HEK293 (cell line): Measurements from ENCODE around the gene HLA-DRB1.

Source experiments
- AEBP2 ChIP-seq: fragments of 450-650 bp; formaldehyde crosslinking; IDR thresholded peaks from 2 replicates; pipeline ENCODE4 v1.5.1; 2016; ENCODE audit warnings: missing biosample characterization, missing genetic modification characterization, borderline replicate concordance
- HOXA7 ChIP-seq: sonication (generic); formaldehyde crosslinking; IDR thresholded peaks from 2 replicates; pipeline ENCODE4 v1.8.1; 2022; ENCODE audit warnings: missing genetic modification reagents, borderline replicate concordance
- SP2 ChIP-seq: fragments of 450-650 bp; formaldehyde crosslinking; IDR thresholded peaks from 2 replicates; pipeline ENCODE4 v1.5.1; 2016; ENCODE audit warnings: missing biosample characterization, missing genetic modification characterization
- ZNF140 ChIP-seq: fragments of 450-650 bp; formaldehyde crosslinking; IDR thresholded peaks from 2 replicates; pipeline ENCODE4 v1.5.1; 2016; ENCODE audit warnings: missing biosample characterization, missing genetic modification characterization
- ZNF169 ChIP-seq: fragments of 450-650 bp; formaldehyde crosslinking; IDR thresholded peaks from 2 replicates; pipeline ENCODE4 v1.5.1; 2016; ENCODE audit warnings: missing biosample characterization, missing genetic modification characterization
- ZNF214 ChIP-seq: fragments of 450-650 bp; formaldehyde crosslinking; IDR thresholded peaks from 2 replicates; pipeline ENCODE4 v1.5.1; 2017; ENCODE audit warnings: missing biosample characterization, mild to moderate bottlenecking, missing genetic modification characterization, borderline replicate concordance
- ZNF24 ChIP-seq: fragments of 450-650 bp; formaldehyde crosslinking; IDR thresholded peaks from 2 replicates; pipeline ENCODE4 v1.5.1; 2016; ENCODE audit warnings: missing biosample characterization, missing genetic modification characterization
- ZNF416 ChIP-seq: fragments of 450-650 bp; formaldehyde crosslinking; IDR thresholded peaks from 2 replicates; pipeline ENCODE4 v1.5.1; 2016; ENCODE audit warnings: missing biosample characterization, missing genetic modification characterization
- ZNF621 ChIP-seq: fragments of 450-650 bp; formaldehyde crosslinking; IDR thresholded peaks from 2 replicates; pipeline ENCODE4 v1.5.1; 2017; ENCODE audit warnings: missing biosample characterization, missing genetic modification characterization
- ZNF660 ChIP-seq: fragments of 450-650 bp; IDR thresholded peaks from 2 replicates; pipeline ENCODE4 v1.5.1; 2018; ENCODE audit warnings: missing biosample characterization, mild to moderate bottlenecking, missing genetic modification characterization
- ZNF747 ChIP-seq: fragments of 450-650 bp; formaldehyde crosslinking; IDR thresholded peaks from 2 replicates; pipeline ENCODE4 v1.5.1; 2016; ENCODE audit warnings: missing biosample characterization, missing genetic modification characterization
- TF ChIP-seq, protein P1 (sequence below): fragments of 450-650 bp; formaldehyde crosslinking; IDR thresholded peaks from 2 replicates; pipeline ENCODE4 v1.5.1; 2016; ENCODE audit warnings: missing biosample characterization, missing genetic modification characterization
- TF ChIP-seq, protein P2 (sequence below): fragments of 450-650 bp; formaldehyde crosslinking; IDR thresholded peaks from 2 replicates; pipeline ENCODE4 v1.5.0; 2017; ENCODE audit warnings: missing biosample characterization, missing genetic modification characterization, borderline replicate concordance

DNA sequence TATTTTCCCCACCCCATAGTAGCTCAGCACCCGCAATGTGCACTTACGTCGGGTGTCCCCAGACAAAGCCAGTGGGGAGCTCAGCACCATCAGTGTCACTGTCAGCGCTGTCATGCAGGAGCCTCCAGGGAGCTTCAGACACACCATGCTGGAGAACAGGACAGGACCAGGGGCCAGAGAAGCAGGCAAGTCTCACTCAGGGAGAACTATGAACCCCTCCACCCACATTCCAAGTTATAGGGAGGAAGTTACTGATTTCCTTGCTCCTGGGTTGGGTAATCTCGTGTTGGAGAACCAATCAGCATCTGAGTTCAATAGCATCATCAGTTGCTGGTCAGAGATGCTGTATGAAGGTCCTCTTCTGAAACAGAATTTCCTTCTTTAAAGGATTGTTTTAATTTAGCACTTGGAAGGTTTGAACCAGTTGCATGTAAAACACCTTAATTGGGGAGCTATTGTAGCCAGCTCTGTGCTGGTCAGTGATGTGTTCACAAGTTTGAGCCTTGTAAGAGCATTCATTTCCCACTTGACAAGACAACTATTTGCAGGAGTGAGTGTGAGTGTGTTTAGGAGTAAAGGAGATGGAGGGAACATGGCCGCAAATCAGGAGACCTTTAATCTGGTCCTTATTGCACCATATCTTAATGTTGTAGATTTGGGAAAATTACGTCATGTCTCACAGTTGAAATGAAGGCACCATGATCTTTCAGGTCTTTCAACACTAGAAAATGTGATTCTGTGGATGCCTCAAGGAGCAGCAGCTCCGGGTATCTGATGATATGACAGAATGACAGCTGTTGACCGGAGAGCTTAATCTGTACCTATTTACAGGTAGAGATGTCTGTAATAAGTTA lies at the start of gene HLA-DRB1:
- TF ChIP-seq HOXA7 (CRISPR knock-in tag) (no peak), ZNF24 (tag by site-specific recombination) (no peak), ZNF660 (tag by site-specific recombination) (no peak), ZNF747 (tag by site-specific recombination) (no peak), ZNF416 (tag by site-specific recombination) (no peak), ZNF621 (tag by site-specific recombination) (no peak), AEBP2 (tag by site-specific recombination) (no peak), SP2 (tag by site-specific recombination) (no peak), ZNF140 (tag by site-specific recombination) (no peak), ZNF169 (no peak), ZNF214 (no peak)
- TF ChIP-seq, protein P1, sequence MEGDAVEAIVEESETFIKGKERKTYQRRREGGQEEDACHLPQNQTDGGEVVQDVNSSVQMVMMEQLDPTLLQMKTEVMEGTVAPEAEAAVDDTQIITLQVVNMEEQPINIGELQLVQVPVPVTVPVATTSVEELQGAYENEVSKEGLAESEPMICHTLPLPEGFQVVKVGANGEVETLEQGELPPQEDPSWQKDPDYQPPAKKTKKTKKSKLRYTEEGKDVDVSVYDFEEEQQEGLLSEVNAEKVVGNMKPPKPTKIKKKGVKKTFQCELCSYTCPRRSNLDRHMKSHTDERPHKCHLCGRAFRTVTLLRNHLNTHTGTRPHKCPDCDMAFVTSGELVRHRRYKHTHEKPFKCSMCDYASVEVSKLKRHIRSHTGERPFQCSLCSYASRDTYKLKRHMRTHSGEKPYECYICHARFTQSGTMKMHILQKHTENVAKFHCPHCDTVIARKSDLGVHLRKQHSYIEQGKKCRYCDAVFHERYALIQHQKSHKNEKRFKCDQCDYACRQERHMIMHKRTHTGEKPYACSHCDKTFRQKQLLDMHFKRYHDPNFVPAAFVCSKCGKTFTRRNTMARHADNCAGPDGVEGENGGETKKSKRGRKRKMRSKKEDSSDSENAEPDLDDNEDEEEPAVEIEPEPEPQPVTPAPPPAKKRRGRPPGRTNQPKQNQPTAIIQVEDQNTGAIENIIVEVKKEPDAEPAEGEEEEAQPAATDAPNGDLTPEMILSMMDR (tag by site-specific recombination) = no peak
- TF ChIP-seq, protein P2, sequence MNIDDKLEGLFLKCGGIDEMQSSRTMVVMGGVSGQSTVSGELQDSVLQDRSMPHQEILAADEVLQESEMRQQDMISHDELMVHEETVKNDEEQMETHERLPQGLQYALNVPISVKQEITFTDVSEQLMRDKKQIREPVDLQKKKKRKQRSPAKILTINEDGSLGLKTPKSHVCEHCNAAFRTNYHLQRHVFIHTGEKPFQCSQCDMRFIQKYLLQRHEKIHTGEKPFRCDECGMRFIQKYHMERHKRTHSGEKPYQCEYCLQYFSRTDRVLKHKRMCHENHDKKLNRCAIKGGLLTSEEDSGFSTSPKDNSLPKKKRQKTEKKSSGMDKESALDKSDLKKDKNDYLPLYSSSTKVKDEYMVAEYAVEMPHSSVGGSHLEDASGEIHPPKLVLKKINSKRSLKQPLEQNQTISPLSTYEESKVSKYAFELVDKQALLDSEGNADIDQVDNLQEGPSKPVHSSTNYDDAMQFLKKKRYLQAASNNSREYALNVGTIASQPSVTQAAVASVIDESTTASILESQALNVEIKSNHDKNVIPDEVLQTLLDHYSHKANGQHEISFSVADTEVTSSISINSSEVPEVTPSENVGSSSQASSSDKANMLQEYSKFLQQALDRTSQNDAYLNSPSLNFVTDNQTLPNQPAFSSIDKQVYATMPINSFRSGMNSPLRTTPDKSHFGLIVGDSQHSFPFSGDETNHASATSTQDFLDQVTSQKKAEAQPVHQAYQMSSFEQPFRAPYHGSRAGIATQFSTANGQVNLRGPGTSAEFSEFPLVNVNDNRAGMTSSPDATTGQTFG (tag by site-specific recombination) = no peak
